Measurements from ENCODE around the gene KCNK17.

- TF ChIP-seq EZH2phosphoT487 (IDR thresholded peaks at IDR 0.05; ENCODE audit: borderline replicate concordance, low read depth, low read length), result no peak
- TF ChIP-seq, protein P1, sequence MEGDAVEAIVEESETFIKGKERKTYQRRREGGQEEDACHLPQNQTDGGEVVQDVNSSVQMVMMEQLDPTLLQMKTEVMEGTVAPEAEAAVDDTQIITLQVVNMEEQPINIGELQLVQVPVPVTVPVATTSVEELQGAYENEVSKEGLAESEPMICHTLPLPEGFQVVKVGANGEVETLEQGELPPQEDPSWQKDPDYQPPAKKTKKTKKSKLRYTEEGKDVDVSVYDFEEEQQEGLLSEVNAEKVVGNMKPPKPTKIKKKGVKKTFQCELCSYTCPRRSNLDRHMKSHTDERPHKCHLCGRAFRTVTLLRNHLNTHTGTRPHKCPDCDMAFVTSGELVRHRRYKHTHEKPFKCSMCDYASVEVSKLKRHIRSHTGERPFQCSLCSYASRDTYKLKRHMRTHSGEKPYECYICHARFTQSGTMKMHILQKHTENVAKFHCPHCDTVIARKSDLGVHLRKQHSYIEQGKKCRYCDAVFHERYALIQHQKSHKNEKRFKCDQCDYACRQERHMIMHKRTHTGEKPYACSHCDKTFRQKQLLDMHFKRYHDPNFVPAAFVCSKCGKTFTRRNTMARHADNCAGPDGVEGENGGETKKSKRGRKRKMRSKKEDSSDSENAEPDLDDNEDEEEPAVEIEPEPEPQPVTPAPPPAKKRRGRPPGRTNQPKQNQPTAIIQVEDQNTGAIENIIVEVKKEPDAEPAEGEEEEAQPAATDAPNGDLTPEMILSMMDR (conservative IDR thresholded peaks at IDR 0.05; ENCODE audit: low read length), result no peak
Observed at GRCh38 chr6:39251406-39251805, 62.8 kb downstream of the KCNK17 start.
